ENCODE measurements around the gene NID1.
"Not testable (repeated sequence)": the region's sequence is repeated elsewhere in the genome, so short reads cannot be mapped to it uniquely, and the experiment has no call there.

The NID1 gene

GRCh38 chr1:235966134-235966533, 98.8 kb downstream of the NID1 start:
- H3K27ac ChIP-seq (ENCODE audit: low read depth, low read length); H3K9me3 ChIP-seq (ENCODE audit: insufficient read depth, low read depth, low read length); H2BK120ac ChIP-seq (ENCODE audit: insufficient read depth, low read length, poor library complexity); H3K4me1 ChIP-seq (ENCODE audit: control insufficient read depth in 1 of 2, insufficient read depth in 2 of 2, low read length in 2 of 2); H3K4ac ChIP-seq (ENCODE audit: low read depth, low read length); H2BK12ac ChIP-seq (ENCODE audit: low read length); H3K14ac ChIP-seq (ENCODE audit: low read length); H4K12ac ChIP-seq (ENCODE audit: low read depth, low read length); H2AK5ac ChIP-seq (ENCODE audit: low read length); H2AFZ ChIP-seq (ENCODE audit: insufficient read depth, low read length, poor library complexity); H3K4me2 ChIP-seq (ENCODE audit: low read length); H2BK5ac ChIP-seq (ENCODE audit: low read depth, low read length, poor library complexity); H3K4me3 ChIP-seq (ENCODE audit: low read depth, low read length); H3K18ac ChIP-seq (ENCODE audit: low read length); H3K23ac ChIP-seq (ENCODE audit: low read length); H3K36me3 ChIP-seq (ENCODE audit: control insufficient read depth in 1 of 2, insufficient read depth in 2 of 2, low read length in 2 of 2); H3K79me1 ChIP-seq (ENCODE audit: low read length); DNase-seq; H3K79me2 ChIP-seq (ENCODE audit: control insufficient read depth, insufficient read depth, low read length, poor library complexity); H3K9ac ChIP-seq (ENCODE audit: low read length); H4K8ac ChIP-seq (ENCODE audit: low read depth, low read length); H3K27me3 ChIP-seq (ENCODE audit: insufficient read depth, low read length); H4K91ac ChIP-seq (ENCODE audit: low read depth, low read length): not testable (repeated sequence)
- no CpG with 5 or more reads among the region's 5 CpGs for WGBS (ENCODE audit: extremely low coverage, insufficient coverage, insufficient read length)

GRCh38 chr1:235960809-235961208, 104.1 kb downstream of the NID1 start:
- Histone ChIP-seq H3K18ac (ENCODE audit: low read length) (no peak overlapping the region), H3K4me1 (ENCODE audit: control insufficient read depth in 1 of 2, insufficient read depth in 2 of 2, low read length in 2 of 2) (no peaks in the 10 kb centered on the region), H2BK5ac (ENCODE audit: low read depth, low read length, poor library complexity) (no peak overlapping the region), H4K91ac (ENCODE audit: low read depth, low read length) (no peak overlapping the region), H4K8ac (ENCODE audit: low read depth, low read length) (no peak overlapping the region), H2AFZ (ENCODE audit: insufficient read depth, low read length, poor library complexity) (no peak overlapping the region), H3K9ac (ENCODE audit: low read length) (no peak overlapping the region), H2AK5ac (ENCODE audit: low read length) (no peak overlapping the region), H3K14ac (ENCODE audit: low read length) (no peak overlapping the region), H2BK120ac (ENCODE audit: insufficient read depth, low read length, poor library complexity) (no peak overlapping the region), H2BK12ac (ENCODE audit: low read length) (no peak overlapping the region), H3K79me2 (ENCODE audit: control insufficient read depth, insufficient read depth, low read length, poor library complexity) (no peaks in the 10 kb centered on the region), H3K36me3 (ENCODE audit: control insufficient read depth in 1 of 2, insufficient read depth in 2 of 2, low read length in 2 of 2) (no peaks in the 10 kb centered on the region), H4K12ac (ENCODE audit: low read depth, low read length) (no peak overlapping the region), H3K27ac (ENCODE audit: low read depth, low read length) (no peak overlapping the region), H3K23ac (ENCODE audit: low read length) (no peak overlapping the region), H3K4ac (ENCODE audit: low read depth, low read length) (no peak overlapping the region), H3K4me2 (ENCODE audit: low read length) (no peak overlapping the region), H3K27me3 (ENCODE audit: insufficient read depth, low read length) (no peaks in the 10 kb centered on the region), H3K79me1 (ENCODE audit: low read length) (no peaks in the 10 kb centered on the region), H3K4me3 (ENCODE audit: low read depth, low read length) (no peak overlapping the region), H3K9me3 (ENCODE audit: insufficient read depth, low read depth, low read length) (no peaks in the 10 kb centered on the region)
- no peak for DNase-seq
- WGBS (ENCODE audit: extremely low coverage, insufficient coverage, insufficient read length) = no CpG with 5 or more reads among the region's 4 CpGs

GRCh38 chr1:235958021-235958420, 106.9 kb downstream of the NID1 start:
- no peaks in the 10 kb centered on the region for H3K9me3 ChIP-seq (ENCODE audit: insufficient read depth, low read depth, low read length)
- no peak overlapping the region for H2BK120ac ChIP-seq (ENCODE audit: insufficient read depth, low read length, poor library complexity)
- H3K4me3 ChIP-seq (ENCODE audit: low read depth, low read length) = no peak overlapping the region
- no peak overlapping the region for H2BK12ac ChIP-seq (ENCODE audit: low read length)
- no peak overlapping the region for H3K14ac ChIP-seq (ENCODE audit: low read length)
- no peak overlapping the region for H2BK5ac ChIP-seq (ENCODE audit: low read depth, low read length, poor library complexity)
- no peak overlapping the region for H3K23ac ChIP-seq (ENCODE audit: low read length)
- WGBS (ENCODE audit: extremely low coverage, insufficient coverage, insufficient read length) = no CpG with 5 or more reads among the region's 12 CpGs
- no peaks in the 10 kb centered on the region for H3K79me2 ChIP-seq (ENCODE audit: control insufficient read depth, insufficient read depth, low read length, poor library complexity)
- no peak overlapping the region for H3K4ac ChIP-seq (ENCODE audit: low read depth, low read length)
- H3K79me1 ChIP-seq (ENCODE audit: low read length) = no peaks in the 10 kb centered on the region
- DNase-seq = no peak
- H3K27ac ChIP-seq (ENCODE audit: low read depth, low read length) = no peak overlapping the region
- no peak overlapping the region for H4K8ac ChIP-seq (ENCODE audit: low read depth, low read length)
- no peak overlapping the region for H2AK5ac ChIP-seq (ENCODE audit: low read length)
- no peak overlapping the region for H3K4me2 ChIP-seq (ENCODE audit: low read length)
- H3K27me3 ChIP-seq (ENCODE audit: insufficient read depth, low read length) = no peaks in the 10 kb centered on the region
- H3K4me1 ChIP-seq (ENCODE audit: control insufficient read depth in 1 of 2, insufficient read depth in 2 of 2, low read length in 2 of 2) = peaks cover 0 to 3% of the 10 kb centered on the region in 2 experiments
- no peak overlapping the region for H4K91ac ChIP-seq (ENCODE audit: low read depth, low read length)
- H2AFZ ChIP-seq (ENCODE audit: insufficient read depth, low read length, poor library complexity) = no peak overlapping the region
- no peaks in the 10 kb centered on the region for H3K36me3 ChIP-seq (ENCODE audit: control insufficient read depth in 1 of 2, insufficient read depth in 2 of 2, low read length in 2 of 2)
- no peak overlapping the region for H3K18ac ChIP-seq (ENCODE audit: low read length)
- no peak overlapping the region for H4K12ac ChIP-seq (ENCODE audit: low read depth, low read length)
- H3K9ac ChIP-seq (ENCODE audit: low read length) = no peak overlapping the region

- Histone ChIP-seq H4K8ac (ENCODE audit: low read depth, low read length) (no peak overlapping the region), H3K4me2 (ENCODE audit: low read length) (no peak overlapping the region), H2AK5ac (ENCODE audit: low read length) (no peak overlapping the region), H3K18ac (ENCODE audit: low read length) (no peak overlapping the region), H3K14ac (ENCODE audit: low read length) (no peak overlapping the region), H3K79me2 (ENCODE audit: control insufficient read depth, insufficient read depth, low read length, poor library complexity) (no peaks in the 10 kb centered on the region), H3K4me1 (ENCODE audit: control insufficient read depth in 1 of 2, insufficient read depth in 2 of 2, low read length in 2 of 2) (peaks cover 0 to 3% of the 10 kb centered on the region in 2 experiments), H3K79me1 (ENCODE audit: low read length) (no peaks in the 10 kb centered on the region), H2BK5ac (ENCODE audit: low read depth, low read length, poor library complexity) (no peak overlapping the region), H4K12ac (ENCODE audit: low read depth, low read length) (no peak overlapping the region), H4K91ac (ENCODE audit: low read depth, low read length) (no peak overlapping the region), H2BK12ac (ENCODE audit: low read length) (no peak overlapping the region), H3K27ac (ENCODE audit: low read depth, low read length) (no peak overlapping the region), H3K23ac (ENCODE audit: low read length) (no peak overlapping the region), H3K9ac (ENCODE audit: low read length) (no peak overlapping the region), H2AFZ (ENCODE audit: insufficient read depth, low read length, poor library complexity) (no peak overlapping the region), H3K9me3 (ENCODE audit: insufficient read depth, low read depth, low read length) (no peaks in the 10 kb centered on the region), H3K27me3 (ENCODE audit: insufficient read depth, low read length) (no peaks in the 10 kb centered on the region), H3K4ac (ENCODE audit: low read depth, low read length) (no peak overlapping the region), H3K36me3 (ENCODE audit: control insufficient read depth in 1 of 2, insufficient read depth in 2 of 2, low read length in 2 of 2) (no peaks in the 10 kb centered on the region), H2BK120ac (ENCODE audit: insufficient read depth, low read length, poor library complexity) (no peak overlapping the region), H3K4me3 (ENCODE audit: low read depth, low read length) (no peak overlapping the region)
- DNase-seq = no peak
- no CpG with 5 or more reads among the region's 4 CpGs for WGBS (ENCODE audit: extremely low coverage, insufficient coverage, insufficient read length)
Measured at GRCh38 chr1:235955777-235956176, 109.1 kb downstream of the NID1 start.

Measured in trophoblast cell (in vitro differentiated cells and primary cell).